HG02759 (cell line): ENCODE measurements around the gene BSX.

ENCODE experiments used
- ATAC-seq: cut with Tn5 transposase; IDR thresholded peaks from one replicate; pipeline ENCODE4 v1.9.1; 2021; ENCODE audit warnings: mild to moderate bottlenecking, moderate library complexity; ENCODE audit not compliant: unreplicated experiment

The BSX gene

DNA sequence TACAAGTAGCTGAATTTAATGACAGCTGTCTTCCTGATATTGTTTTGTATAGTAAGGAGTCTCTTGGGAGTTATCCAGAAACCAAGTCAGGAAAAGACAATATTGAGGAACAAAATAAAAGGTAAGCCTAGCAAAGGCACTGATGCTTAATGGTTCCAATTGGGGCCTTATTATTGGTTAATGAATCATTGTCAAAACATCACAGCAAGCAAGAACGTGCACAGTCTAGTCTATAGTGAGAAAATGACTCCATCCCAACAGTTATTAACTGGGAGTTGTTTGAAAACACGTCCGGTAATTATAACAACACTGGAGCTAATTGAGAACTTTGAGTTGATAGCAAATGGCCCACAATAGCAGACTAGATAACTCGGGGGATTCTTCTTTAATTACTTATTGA is 17.7 kb downstream of the BSX start:
- no peak for ATAC-seq

DNA sequence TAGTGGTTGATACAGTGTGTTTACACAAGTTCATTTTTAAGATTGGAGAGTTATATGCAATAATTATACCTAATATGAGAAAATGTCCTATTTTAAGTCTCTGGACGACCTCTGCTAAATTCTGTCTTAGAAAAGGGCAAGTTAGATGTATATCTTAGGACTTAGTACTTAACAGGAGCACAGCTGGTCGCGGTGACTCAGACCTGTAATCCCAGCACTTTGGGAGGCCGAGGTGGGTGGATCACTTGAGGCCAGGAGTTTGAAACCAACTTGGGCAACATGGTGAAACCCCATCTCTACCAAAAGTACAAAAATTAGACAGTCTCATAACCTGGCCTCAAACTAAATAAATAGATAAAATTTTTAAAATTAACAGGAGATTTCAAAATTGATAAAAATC is 27.2 kb downstream of the BSX start:
- no peak for ATAC-seq

DNA sequence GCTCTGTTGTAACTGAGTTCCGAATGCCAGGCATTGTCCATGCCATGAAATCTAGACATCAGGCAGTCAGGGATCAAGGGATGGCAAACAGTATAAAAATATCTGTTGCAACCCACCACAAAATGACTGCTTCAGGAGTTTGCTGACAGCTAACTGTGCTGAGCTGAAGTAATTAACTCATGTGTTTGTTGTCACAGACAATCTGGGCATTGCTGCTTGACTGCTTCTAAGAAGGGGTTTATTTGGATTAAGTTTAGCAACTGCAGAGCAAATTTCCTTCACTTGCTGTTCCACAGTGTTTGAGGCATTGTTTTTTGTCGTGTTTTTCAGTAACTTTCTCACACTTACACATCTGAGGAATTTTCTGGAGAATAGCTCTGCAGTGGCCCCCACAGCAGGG is 30.4 kb downstream of the BSX start:
- no peak for ATAC-seq

DNA sequence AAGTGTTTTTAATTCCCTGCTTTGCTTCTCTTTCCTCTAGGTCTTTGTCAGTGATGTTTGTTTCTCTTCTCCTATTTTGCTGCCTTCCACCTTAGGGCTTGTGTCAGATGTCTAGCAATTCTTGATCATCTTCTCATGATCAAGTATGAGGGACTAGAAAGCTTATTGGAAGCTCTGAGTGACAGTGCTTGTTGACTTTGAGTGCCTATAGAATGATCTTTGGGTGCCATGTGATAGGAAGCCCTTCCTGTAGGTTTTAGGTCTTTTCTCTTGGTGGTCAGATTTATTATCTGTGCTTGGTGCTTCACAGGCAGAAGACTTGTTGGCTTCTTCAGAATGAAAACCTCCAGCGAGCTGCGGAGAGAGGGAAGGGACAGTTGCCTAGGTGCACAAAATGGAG is 43.1 kb downstream of the BSX start:
- no peak for ATAC-seq

DNA sequence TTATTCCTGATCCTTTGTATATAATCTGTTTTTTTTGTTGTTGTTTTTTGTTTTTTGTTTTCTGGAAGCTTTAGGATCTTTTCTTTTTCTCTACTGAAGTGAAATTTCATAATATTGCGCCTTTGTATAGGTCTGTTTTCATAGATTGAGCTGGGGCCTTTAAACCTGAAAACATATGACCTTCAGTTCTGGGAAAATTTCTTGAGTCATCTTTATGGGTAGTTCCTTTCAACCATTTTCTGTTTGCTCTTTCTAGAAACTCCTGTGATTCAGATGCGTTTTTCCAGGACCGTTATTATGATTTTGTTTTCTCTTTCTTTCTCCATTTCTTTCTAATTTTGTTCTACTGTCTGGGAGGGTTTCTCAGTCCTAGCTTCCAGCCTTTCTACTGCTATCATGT is 43.7 kb downstream of the BSX start:
- ATAC-seq = no peak

DNA sequence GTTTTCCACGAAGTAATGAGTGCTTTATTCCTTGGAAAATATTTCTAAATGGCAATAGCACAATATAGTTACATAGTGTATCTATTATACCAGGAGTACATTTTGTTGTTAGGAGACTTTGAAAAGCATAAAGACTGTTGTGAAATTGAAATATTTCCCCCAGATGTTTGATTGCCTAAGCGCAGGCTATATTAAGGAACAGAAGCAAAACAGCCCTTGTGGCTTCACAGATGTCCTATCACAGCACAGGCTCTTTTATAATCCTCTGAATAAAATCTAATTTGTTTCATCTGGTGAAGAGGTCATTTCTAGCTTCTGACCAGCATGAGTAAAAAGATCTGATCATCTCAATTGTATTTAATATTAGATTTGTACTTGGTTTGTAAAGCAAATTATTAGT is 48.2 kb downstream of the BSX start:
- ATAC-seq = no peak

DNA sequence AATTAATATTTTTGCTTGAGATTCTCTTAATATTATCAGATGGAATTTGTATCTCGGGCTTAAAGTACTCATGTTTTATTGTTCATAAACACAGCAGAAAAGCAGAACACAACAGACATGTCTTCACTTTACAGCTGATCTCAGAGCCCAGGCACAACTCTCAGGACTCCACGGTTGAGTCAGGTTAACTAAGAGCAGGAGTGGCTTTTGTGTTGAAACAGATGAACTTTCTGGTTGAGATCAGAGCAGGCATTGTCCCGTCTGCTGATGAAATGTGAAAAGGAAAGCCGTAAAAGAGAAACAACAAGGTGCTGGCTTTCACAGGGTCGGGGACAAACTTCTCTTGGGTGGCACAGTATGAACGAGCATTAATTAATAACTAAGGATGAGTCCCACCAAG is 50.1 kb downstream of the BSX start:
- no peak for ATAC-seq
